Measurements from ENCODE around the gene CENPS. TPM values are rescaled to one million over a fixed set of nuclear protein-coding genes. Genes with fewer than 3 reads are reported as not detected.
A peak's percentile ranks its signal among the peaks of the same experiment; 100 is the strongest.

Gene CENPS
- total and polyA plus RNA-seq, 9 of the 15 experiments (the other 6 are each of a cell fraction or from before 2014, with no cell fraction given) = 10.2 to 36.0 (median 26.0) TPM

DNA sequence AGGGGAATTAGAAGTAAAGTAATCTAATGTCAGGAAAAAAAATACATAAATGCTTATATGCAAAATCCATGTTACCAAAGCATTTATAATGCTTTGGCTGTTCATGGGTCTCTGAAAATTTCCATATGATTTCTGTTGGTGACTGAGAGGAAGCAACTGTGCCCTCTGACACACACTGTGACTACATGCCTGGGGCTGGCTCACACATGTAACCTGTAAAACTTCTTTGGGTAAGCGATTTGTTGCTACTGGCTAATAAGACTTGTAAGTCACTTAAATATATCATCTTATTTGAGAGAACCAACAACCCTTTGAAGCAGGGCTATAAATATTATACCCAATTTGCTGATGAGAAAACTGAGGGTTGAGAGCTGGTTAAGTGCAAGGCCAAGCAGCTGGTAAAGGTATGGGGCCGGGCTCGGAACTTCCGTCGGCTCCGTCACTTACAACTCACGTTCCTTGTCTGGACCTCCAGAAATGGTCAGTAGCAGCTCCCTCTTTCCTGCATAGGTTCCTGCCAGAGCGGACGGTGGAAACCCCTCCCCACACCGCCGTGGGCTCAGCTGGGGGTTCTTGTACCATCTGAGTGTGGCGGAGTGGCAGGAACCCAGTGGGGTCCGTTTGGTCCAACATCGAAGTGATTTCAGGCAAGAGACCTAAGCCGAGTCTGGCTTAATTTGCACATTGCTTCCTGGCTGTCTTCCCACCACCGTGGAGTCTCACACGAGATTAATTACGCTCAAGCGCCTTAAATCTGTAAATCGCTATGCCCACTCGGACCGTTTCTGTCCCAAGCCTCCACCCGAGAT, 41.4 kb downstream of the CENPS start:
- Histone ChIP-seq H2AFZ (ENCODE audit: low read depth, low read length) (peak overlapping the region; percentile 84), H3K9me3 (replicated peaks; ENCODE audit: control insufficient read depth, insufficient read depth, low read depth, low read length) (no peaks in the 10 kb centered on the region), H3K36me3 (ENCODE audit: control insufficient read depth, insufficient read depth, low read length) (peaks cover 40% of the 10 kb centered on the region), H3K9me1 (ENCODE audit: control insufficient read depth, insufficient read depth, low read length) (no peaks in the 10 kb centered on the region), H3K9ac (ENCODE audit: insufficient read depth in 1 of 2, low read depth in 2 of 2, low read length in 2 of 2) (peak overlapping the region; percentile 82 to 98), H3K27me3 (ENCODE audit: control insufficient read depth in 2 of 2, insufficient read depth in 2 of 2, low read length in 2 of 2) (no peaks in the 10 kb centered on the region), H3K4me1 (replicated peaks in 1 of 2; ENCODE audit: control insufficient read depth in 2 of 2, insufficient read depth in 2 of 2, low read length in 2 of 2) (peaks cover 22 to 26% of the 10 kb centered on the region in 2 experiments; a peak in 4 of 5 replicates), H3K4me2 (ENCODE audit: insufficient read depth, low read length) (peak overlapping the region; percentile 91), H3K4me3 (peak overlapping the region; percentile 59), H3K27ac (ENCODE audit: extremely low read depth, low read depth, low read length) (peak overlapping the region; percentile 90), H4K20me1 (replicated peaks; ENCODE audit: control insufficient read depth, insufficient read depth, low read length) (no peaks in the 10 kb centered on the region), H3K79me2 (ENCODE audit: control insufficient read depth, insufficient read depth, low read length) (peaks cover 40% of the 10 kb centered on the region)
- TSS peak; percentile 75 for BruUV-seq (replicated peaks)
- no peak for FAIRE-seq
- DNase-seq (ENCODE audit: extremely low read depth in 1 of 4, low spot score in 3 of 4) = peak in 2 of 4 experiments; percentile 27 to 47
- intact Hi-C loops (cut with micrococcal nuclease) (loop anchor here (5.0 kb wide), 1 partner anchor 94 kb away; no protein-coding TSS in a partner anchor), in situ Hi-C loops (cut with MboI) (no loop called here)
- ChIA-PET POLR2A (interaction anchor here (0.7 to 2.1 kb wide), 7 partner anchors 10 to 38 kb away, joined by 3 to 9 read pairs (median 5); no protein-coding TSS in a partner anchor), CTCF (ENCODE audit: low intra/inter-chr PET ratio) (no interaction called here)
- under 1% methylated on average over 23 of the region's 23 CpGs for WGBS (ENCODE audit: insufficient coverage, low coverage, missing lambda C conversion rate)
- no peak for ATAC-seq
- TF ChIP-seq IRF2 (CRISPR knock-in tag; IDR thresholded peaks at IDR 0.05) (no peak), CC2D1A (IDR thresholded peaks at IDR 0.05) (0 out of 2 replicates have a peak, but pooled peaks have one; percentile 33), HDAC1 (IDR thresholded peaks at IDR 0.05) (peak in 1 of 2 experiments; percentile 56; a peak in 1 of 4 replicates), SAFB (IDR thresholded peaks at IDR 0.05; ENCODE audit: borderline replicate concordance, low read depth, low read length) (no peak), BRD4 (IDR thresholded peaks at IDR 0.05) (peak; percentile 34; the same call in 1 of the 2 replicates), ZNF764 (CRISPR knock-in tag; IDR thresholded peaks at IDR 0.05; ENCODE audit: low read depth) (no peak), HMGN3 (IDR thresholded peaks at IDR 0.05; ENCODE audit: borderline replicate concordance, extremely low read depth, insufficient read length, low read depth, low read length) (no peak), RCOR1 (IDR thresholded peaks at IDR 0.05; ENCODE audit: borderline replicate concordance in 1 of 2, low read depth in 2 of 2, low read length in 2 of 2) (peak; percentile 42 to 85; a peak in 3 of 4 replicates), SMARCA5 (IDR thresholded peaks at IDR 0.05) (peak; percentile 87), NFE2L1 (tag; IDR thresholded peaks at IDR 0.05; ENCODE audit: borderline replicate concordance, low read depth) (no peak)
- TF ChIP-seq, protein P1, sequence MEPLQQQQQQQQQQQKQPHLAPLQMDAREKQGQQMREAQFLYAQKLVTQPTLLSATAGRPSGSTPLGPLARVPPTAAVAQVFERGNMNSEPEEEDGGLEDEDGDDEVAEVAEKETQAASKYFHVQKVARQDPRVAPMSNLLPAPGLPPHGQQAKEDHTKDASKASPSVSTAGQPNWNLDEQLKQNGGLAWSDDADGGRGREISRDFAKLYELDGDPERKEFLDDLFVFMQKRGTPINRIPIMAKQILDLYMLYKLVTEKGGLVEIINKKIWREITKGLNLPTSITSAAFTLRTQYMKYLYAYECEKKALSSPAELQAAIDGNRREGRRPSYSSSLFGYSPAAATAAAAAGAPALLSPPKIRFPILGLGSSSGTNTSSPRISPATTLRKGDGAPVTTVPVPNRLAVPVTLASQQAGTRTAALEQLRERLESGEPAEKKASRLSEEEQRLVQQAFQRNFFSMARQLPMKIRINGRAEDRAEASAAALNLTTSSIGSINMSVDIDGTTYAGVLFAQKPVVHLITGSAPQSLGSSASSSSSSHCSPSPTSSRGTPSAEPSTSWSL (CRISPR knock-in tag; IDR thresholded peaks at IDR 0.05; ENCODE audit: borderline replicate concordance) = no peak
- TF ChIP-seq, protein P2, sequence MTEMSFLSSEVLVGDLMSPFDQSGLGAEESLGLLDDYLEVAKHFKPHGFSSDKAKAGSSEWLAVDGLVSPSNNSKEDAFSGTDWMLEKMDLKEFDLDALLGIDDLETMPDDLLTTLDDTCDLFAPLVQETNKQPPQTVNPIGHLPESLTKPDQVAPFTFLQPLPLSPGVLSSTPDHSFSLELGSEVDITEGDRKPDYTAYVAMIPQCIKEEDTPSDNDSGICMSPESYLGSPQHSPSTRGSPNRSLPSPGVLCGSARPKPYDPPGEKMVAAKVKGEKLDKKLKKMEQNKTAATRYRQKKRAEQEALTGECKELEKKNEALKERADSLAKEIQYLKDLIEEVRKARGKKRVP (CRISPR knock-in tag; IDR thresholded peaks at IDR 0.05) = no peak; the same call in 1 of the 2 replicates
- TF ChIP-seq, protein P3, sequence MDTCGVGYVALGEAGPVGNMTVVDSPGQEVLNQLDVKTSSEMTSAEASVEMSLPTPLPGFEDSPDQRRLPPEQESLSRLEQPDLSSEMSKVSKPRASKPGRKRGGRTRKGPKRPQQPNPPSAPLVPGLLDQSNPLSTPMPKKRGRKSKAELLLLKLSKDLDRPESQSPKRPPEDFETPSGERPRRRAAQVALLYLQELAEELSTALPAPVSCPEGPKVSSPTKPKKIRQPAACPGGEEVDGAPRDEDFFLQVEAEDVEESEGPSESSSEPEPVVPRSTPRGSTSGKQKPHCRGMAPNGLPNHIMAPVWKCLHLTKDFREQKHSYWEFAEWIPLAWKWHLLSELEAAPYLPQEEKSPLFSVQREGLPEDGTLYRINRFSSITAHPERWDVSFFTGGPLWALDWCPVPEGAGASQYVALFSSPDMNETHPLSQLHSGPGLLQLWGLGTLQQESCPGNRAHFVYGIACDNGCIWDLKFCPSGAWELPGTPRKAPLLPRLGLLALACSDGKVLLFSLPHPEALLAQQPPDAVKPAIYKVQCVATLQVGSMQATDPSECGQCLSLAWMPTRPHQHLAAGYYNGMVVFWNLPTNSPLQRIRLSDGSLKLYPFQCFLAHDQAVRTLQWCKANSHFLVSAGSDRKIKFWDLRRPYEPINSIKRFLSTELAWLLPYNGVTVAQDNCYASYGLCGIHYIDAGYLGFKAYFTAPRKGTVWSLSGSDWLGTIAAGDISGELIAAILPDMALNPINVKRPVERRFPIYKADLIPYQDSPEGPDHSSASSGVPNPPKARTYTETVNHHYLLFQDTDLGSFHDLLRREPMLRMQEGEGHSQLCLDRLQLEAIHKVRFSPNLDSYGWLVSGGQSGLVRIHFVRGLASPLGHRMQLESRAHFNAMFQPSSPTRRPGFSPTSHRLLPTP (IDR thresholded peaks at IDR 0.05; ENCODE audit: borderline replicate concordance, extremely low read depth, insufficient read length) = no peak
- TF ChIP-seq, protein P4, sequence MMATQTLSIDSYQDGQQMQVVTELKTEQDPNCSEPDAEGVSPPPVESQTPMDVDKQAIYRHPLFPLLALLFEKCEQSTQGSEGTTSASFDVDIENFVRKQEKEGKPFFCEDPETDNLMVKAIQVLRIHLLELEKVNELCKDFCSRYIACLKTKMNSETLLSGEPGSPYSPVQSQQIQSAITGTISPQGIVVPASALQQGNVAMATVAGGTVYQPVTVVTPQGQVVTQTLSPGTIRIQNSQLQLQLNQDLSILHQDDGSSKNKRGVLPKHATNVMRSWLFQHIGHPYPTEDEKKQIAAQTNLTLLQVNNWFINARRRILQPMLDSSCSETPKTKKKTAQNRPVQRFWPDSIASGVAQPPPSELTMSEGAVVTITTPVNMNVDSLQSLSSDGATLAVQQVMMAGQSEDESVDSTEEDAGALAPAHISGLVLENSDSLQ (IDR thresholded peaks at IDR 0.05) = no peak

All from K562 (cell line).